Coronary artery (tissue), 2 donors: ENCODE data around the gene SPON1.

Experiments
- DNase-seq: peaks from one replicate; pipeline ENCODE4 v3.0.0-alpha.2; 2017; ENCODE audit warnings: low spot score
- H3K27ac ChIP-seq, 2 donors: fragments of 200-600 bp; sonication (generic); one replicate each; pipeline ENCODE4 v1.5.1; 2016 to 2019
- H3K4me3 ChIP-seq: fragments of 200-600 bp; sonication (generic); 2 replicates; pipeline ENCODE4 v1.5.1; 2016; ENCODE audit warnings: mild to moderate bottlenecking, moderate library complexity
- CTCF ChIP-seq: fragments of 200-600 bp; sonication (generic); IDR thresholded peaks from one replicate; pipeline ENCODE4 v1.5.1; 2019; ENCODE audit warnings: antibody characterized with exemption

Gene SPON1

GRCh38 chr11:14308114-14308896 lies 345.8 kb downstream of the SPON1 start:
- no peak for DNase-seq
- no peak overlapping the region for H3K4me3 ChIP-seq
- no peak overlapping the region for H3K27ac ChIP-seq
- no peak for TF ChIP-seq CTCF

- TF ChIP-seq CTCF: no peak
- H3K27ac ChIP-seq: no peak overlapping the region
- DNase-seq: no peak
- H3K4me3 ChIP-seq: no peak overlapping the region
Measured at GRCh38 chr11:14308897-14309387, 346.4 kb downstream of the SPON1 start.

GRCh38 chr11:14309425-14310192 lies 347.1 kb downstream of the SPON1 start:
- H3K4me3 ChIP-seq: no peak overlapping the region
- no peak for DNase-seq
- TF ChIP-seq CTCF: no peak
- no peak overlapping the region for H3K27ac ChIP-seq

- TF ChIP-seq CTCF: no peak
- no peak for DNase-seq
- Histone ChIP-seq H3K4me3 (no peak overlapping the region), H3K27ac (no peak overlapping the region)
Measured at GRCh38 chr11:14310679-14311078, 348.2 kb downstream of the SPON1 start.

GRCh38 chr11:14312736-14313438 lies 350.4 kb downstream of the SPON1 start:
- DNase-seq: no peak
- Histone ChIP-seq H3K27ac (no peak overlapping the region), H3K4me3 (no peak overlapping the region)
- no peak for TF ChIP-seq CTCF

GRCh38 chr11:14314127-14314526 lies 351.6 kb downstream of the SPON1 start:
- DNase-seq: no peak
- H3K4me3 ChIP-seq: no peak overlapping the region
- no peak overlapping the region for H3K27ac ChIP-seq

More at GRCh38 chr11:14314127-14314526, 351.6 kb downstream of the SPON1 start:
- no peak for TF ChIP-seq CTCF
